SK-N-SH (cell line): ENCODE data around the gene SOD3. TPM values are rescaled to one million over a fixed set of nuclear protein-coding genes. Genes with fewer than 3 reads are reported as not detected.

Source experiments
- CTCF ChIA-PET: fragments of 300-600, 350-600 bp; formaldehyde crosslinking; extraction: SDS; loops from one replicate; lab custom pipeline; 2021; lab: Yijun Ruan, JAX
- POLR2A ChIA-PET: fragments of 350-600 bp; sonication (Branson Sonifier 250); formaldehyde crosslinking; extraction: SDS; loops from one replicate; lab custom pipeline; 2020; ENCODE audit warnings: antibody characterized with exemption, inconsistent platforms; lab: Yijun Ruan, JAX
- DNase-seq: peaks from one replicate; pipeline ENCODE4 v3.0.0; 2012
- H2AFZ ChIP-seq: fragments of 200-600 bp; sonication (generic); 2 replicates; pipeline ENCODE4 v1.8.1; 2016; ENCODE audit warnings: antibody characterized with exemption, mild to moderate bottlenecking, low read depth
- H3F3A ChIP-seq: fragments of 200-600 bp; sonication (generic); replicated peaks from 2 replicates; pipeline ENCODE3; 2016; ENCODE audit warnings: antibody characterized with exemption, mild to moderate bottlenecking; ENCODE audit not compliant: insufficient read depth
- H3K27ac ChIP-seq, 2 experiments: fragments of 200-500 bp in 1 of 2; fragments of 200-600 bp in 1 of 2; sonication (Bioruptor generic) in 1 of 2; sonication (generic), shearing (Covaris generic) in 1 of 2; 2 replicates each; pipeline versions ENCODE4 v1.5.1 to v1.6.1; 2014 to 2016; ENCODE audit warnings: low read depth in 2 of 2, inconsistent platforms in 1 of 2, low read length in 1 of 2, mild to moderate bottlenecking in 1 of 2, mixed read lengths in 1 of 2
- H3K27me3 ChIP-seq: fragments of 200-600 bp; sonication (generic), shearing (Covaris generic); 2 replicates; pipeline ENCODE4 v1.6.1; 2016; ENCODE audit warnings: mixed run types; ENCODE audit not compliant: insufficient read depth
- H3K36me3 ChIP-seq, 2 experiments: fragments of 200-500 bp in 1 of 2; fragments of 200-600 bp in 1 of 2; sonication (Bioruptor generic) in 1 of 2; sonication (generic) in 1 of 2; replicated peaks in 1 of 2; 2 replicates each; pipeline versions ENCODE3 to v1.5.1; 2014 to 2016; ENCODE audit warnings: low read length in 1 of 2, mild to moderate bottlenecking in 1 of 2; ENCODE audit not compliant: insufficient read depth in 2 of 2, control insufficient read depth in 1 of 2
- H3K4me1 ChIP-seq, 2 experiments: fragments of 200-500 bp in 1 of 2; fragments of 200-600 bp in 1 of 2; sonication (Bioruptor generic) in 1 of 2; sonication (generic), shearing (Covaris generic) in 1 of 2; 2 replicates each; pipeline versions ENCODE4 v1.5.1 to v1.6.1; 2014 to 2016; ENCODE audit warnings: low read depth in 1 of 2, low read length in 1 of 2, mixed run types in 1 of 2; ENCODE audit not compliant: insufficient read depth in 2 of 2, control insufficient read depth in 1 of 2
- H3K4me2 ChIP-seq: fragments of 200-600 bp; sonication (generic), shearing (Covaris generic); 2 replicates; pipeline ENCODE4 v1.6.1; 2017; ENCODE audit warnings: mixed run types
- H3K4me3 ChIP-seq, 2 experiments: fragments of 200-500 bp in 1 of 2; fragments of 200-600 bp in 1 of 2; sonication (Bioruptor generic) in 1 of 2; sonication (generic), shearing (Covaris generic) in 1 of 2; 2 replicates each; pipeline versions ENCODE4 v1.5.1 to v1.8.1; 2014 to 2016; ENCODE audit warnings: low read depth in 2 of 2, inconsistent platforms in 1 of 2, low read length in 1 of 2, mild to moderate bottlenecking in 1 of 2, mixed read lengths in 1 of 2, moderate library complexity in 1 of 2
- H3K79me2 ChIP-seq: fragments of 200-600 bp; sonication (generic); 2 replicates; pipeline ENCODE4 v1.8.1; 2017; ENCODE audit warnings: mild to moderate bottlenecking; ENCODE audit not compliant: insufficient read depth
- H3K9ac ChIP-seq: fragments of 200-600 bp; sonication (generic); 2 replicates; pipeline ENCODE4 v1.6.1; 2017; ENCODE audit warnings: mixed run types
- H3K9me2 ChIP-seq: fragments of 200-600 bp; sonication (generic); 2 replicates; pipeline ENCODE4 v1.6.1; 2017; ENCODE audit warnings: mixed run types
- H3K9me3 ChIP-seq: fragments of 200-600 bp; sonication (generic); 2 replicates; pipeline ENCODE4 v1.6.1; 2017; ENCODE audit warnings: mixed run types, mild to moderate bottlenecking, moderate library complexity
- H4K20me1 ChIP-seq: fragments of 200-600 bp; sonication (generic); 2 replicates; pipeline ENCODE4 v1.6.1; 2017; ENCODE audit warnings: mild to moderate bottlenecking, mixed run types; ENCODE audit not compliant: insufficient read depth
- CHD2 ChIP-seq: fragments of 150-350 bp; IDR thresholded peaks from 2 replicates; pipeline ENCODE4 v1.6.1; 2018; ENCODE audit warnings: low read length; ENCODE audit not compliant: partially characterized antibody
- CTCF ChIP-seq: fragments of 200-600 bp; sonication (generic); IDR thresholded peaks from 2 replicates; pipeline ENCODE4 v1.6.1; 2017; ENCODE audit warnings: antibody characterized with exemption, mild to moderate bottlenecking, moderate library complexity
- ELF1 ChIP-seq: IDR thresholded peaks from 2 replicates; pipeline ENCODE4 v1.4.0; 2012
- EZH2phosphoT487 ChIP-seq: fragments of 200-600 bp; sonication (generic); IDR thresholded peaks from 2 replicates; pipeline ENCODE4 v1.6.1; 2017; ENCODE audit warnings: low read depth, mixed run types, mild to moderate bottlenecking, antibody characterized with exemption, moderate library complexity, borderline replicate concordance
- FOSL2 ChIP-seq: IDR thresholded peaks from 2 replicates; pipeline ENCODE4 v1.4.0; 2012; ENCODE audit warnings: low read depth, mild to moderate bottlenecking, moderate library complexity, borderline replicate concordance
- MAX ChIP-seq: IDR thresholded peaks from 2 replicates; pipeline ENCODE4 v1.4.0; 2012; ENCODE audit warnings: low read depth
- MEF2A ChIP-seq: IDR thresholded peaks from 2 replicates; pipeline ENCODE4 v1.4.0; 2012; ENCODE audit warnings: low read depth, borderline replicate concordance
- MXI1 ChIP-seq: IDR thresholded peaks from 2 replicates; pipeline ENCODE4 v1.6.1; 2012; ENCODE audit warnings: mild to moderate bottlenecking, low read depth, low read length, improper control_type of control experiment
- PBX3 ChIP-seq: IDR thresholded peaks from 2 replicates; pipeline ENCODE4; 2012
- REST ChIP-seq: IDR thresholded peaks from 2 replicates; pipeline ENCODE4 v1.6.1; 2012; ENCODE audit warnings: mild to moderate bottlenecking, low read depth, low read length, moderate library complexity
- RFX5 ChIP-seq: IDR thresholded peaks from 2 replicates; pipeline ENCODE4 v1.6.1; 2012; ENCODE audit warnings: mild to moderate bottlenecking, improper control_type of control experiment, low read length
- SIN3A ChIP-seq: IDR thresholded peaks from 2 replicates; pipeline ENCODE4 v1.6.1; 2012; ENCODE audit warnings: low read depth, mild to moderate bottlenecking, low read length, moderate library complexity, borderline replicate concordance
- TAF1 ChIP-seq: IDR thresholded peaks from 2 replicates; pipeline ENCODE4 v1.6.1; 2012; ENCODE audit warnings: low read depth, mild to moderate bottlenecking, low read length, moderate library complexity, borderline replicate concordance
- USF1 ChIP-seq: IDR thresholded peaks from 2 replicates; pipeline ENCODE4 v1.4.0; 2012; ENCODE audit warnings: low read depth, borderline replicate concordance
- USF2 ChIP-seq: fragments of 150-350 bp; IDR thresholded peaks from 2 replicates; pipeline ENCODE4 v1.6.1; 2017; ENCODE audit warnings: antibody characterized with exemption, low read length, low read depth, borderline replicate concordance
- YY1 ChIP-seq: IDR thresholded peaks from 2 replicates; pipeline ENCODE4 v1.4.0; 2012; ENCODE audit warnings: low read depth, mild to moderate bottlenecking
- WGBS: methylation state at CpG from one replicate; pipeline ENCODE4 v1.1.6; 2017; ENCODE audit warnings: low lambda C conversion rate; 5-methylcytosine and 5-hydroxymethylcytosine counted together
- polyA plus RNA-seq, 3 experiments: library from polyadenylated mRNA; depleted of rRNA; stranded (reverse); fragments of >200 nt; gene quantifications; 2 replicates each; pipeline ENCODE4 v1.2.3, GENCODE V29; 2012

Gene SOD3
- polyA plus RNA-seq, 1 of the 3 experiments (the other 2 are of a cell fraction): 21.6 TPM

- peak overlapping the region; percentile 52; the same call in 1 of the 2 replicates for H3K4me2 ChIP-seq
- no peaks in the 10 kb centered on the region for H3K27me3 ChIP-seq
- WGBS: 22% methylated on average over 11 of the region's 11 CpGs
- DNase-seq: no peak
- ChIA-PET POLR2A (no interaction called here), CTCF (no interaction called here)
- H3K9me3 ChIP-seq: no peaks in the 10 kb centered on the region
- no peak overlapping the region for H3K4me3 ChIP-seq
- H3K27ac ChIP-seq: peak overlapping the region; percentile 80 to 87
- H2AFZ ChIP-seq: no peak overlapping the region
- H3F3A ChIP-seq: peaks cover 28% of the 10 kb centered on the region
- no peaks in the 10 kb centered on the region for H3K79me2 ChIP-seq
- H3K4me1 ChIP-seq: peaks cover 3 to 26% of the 10 kb centered on the region in 2 experiments
- H4K20me1 ChIP-seq: no peaks in the 10 kb centered on the region
- TF ChIP-seq EZH2phosphoT487 (no peak), TAF1 (no peak), REST (no peak), CTCF (no peak), YY1 (no peak), SIN3A (no peak), USF1 (no peak), USF2 (no peak), CHD2 (no peak), FOSL2 (no peak), ELF1 (no peak), RFX5 (no peak), MEF2A (no peak), PBX3 (no peak), MAX (no peak), MXI1 (no peak)
- TF ChIP-seq, all 33 proteins: peak for 0
- Histone ChIP-seq H3K36me3 (no peaks in the 10 kb centered on the region), H3K9me2 (no peaks in the 10 kb centered on the region), H3K9ac (no peak overlapping the region; the same call in 1 of the 2 replicates)
These were observed 17.6 kb upstream of the SOD3 start for GRCh38 chr4:24777536-24778463.
